ENCODE measurements around the gene SEPHS2.

GRCh38 chr16:30418350-30419181, 27.1 kb downstream of the SEPHS2 start:
- TF ChIP-seq CTCF (IDR thresholded peaks at IDR 0.05) = no peak
- TF ChIP-seq EP300 (IDR thresholded peaks at IDR 0.05) = no peak
- TF ChIP-seq POLR2A (IDR thresholded peaks at IDR 0.05) = no peak
